ENCODE results near the gene ZNF813.
"Not testable (repeated sequence)": the region's sequence is repeated elsewhere in the genome, so short reads cannot be mapped to it uniquely, and the experiment has no call there.

Gene ZNF813

DNA sequence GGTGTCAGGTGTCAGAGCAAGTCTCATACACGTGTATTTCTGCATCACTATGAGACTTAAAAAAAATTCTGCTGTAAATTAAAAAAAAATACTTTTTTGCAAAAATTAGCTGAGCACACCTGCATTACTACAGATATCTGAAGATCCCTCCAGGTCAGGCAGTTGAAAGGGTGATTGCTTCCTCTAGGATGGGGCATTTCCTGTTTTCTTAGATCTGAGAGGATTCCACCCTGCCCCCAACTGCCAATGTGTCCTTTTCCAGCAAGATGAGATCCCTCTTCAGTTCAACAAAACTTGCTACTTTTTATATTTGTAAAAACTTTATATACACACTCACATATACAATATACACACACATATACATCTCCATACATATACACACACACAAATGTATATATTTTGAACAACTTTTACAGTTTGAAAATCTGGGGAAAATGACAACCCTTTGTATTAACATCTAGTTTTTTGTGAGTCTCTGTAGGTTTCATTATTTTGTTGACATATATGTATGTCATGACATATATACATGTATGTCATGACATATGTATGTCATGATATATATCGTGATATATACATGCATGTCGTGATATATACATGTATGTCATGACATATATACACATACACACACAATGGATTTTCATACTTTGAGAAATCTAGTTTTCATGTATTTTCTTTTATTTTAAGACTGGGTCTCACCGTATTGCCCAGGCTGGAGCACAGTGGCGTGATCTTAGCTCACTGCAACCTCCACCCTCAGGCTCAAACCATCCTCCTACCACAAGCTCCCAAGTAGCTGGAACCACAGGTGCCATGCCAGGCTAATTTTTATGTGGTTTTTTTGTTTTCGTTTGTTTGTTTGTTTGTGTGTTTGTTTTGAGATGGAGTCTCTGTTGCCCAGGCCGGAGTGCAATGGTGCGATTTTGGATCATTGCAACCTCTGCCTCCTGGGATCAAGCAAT, 17.8 kb downstream of the ZNF813 start:
- no peak for DNase-seq

DNA sequence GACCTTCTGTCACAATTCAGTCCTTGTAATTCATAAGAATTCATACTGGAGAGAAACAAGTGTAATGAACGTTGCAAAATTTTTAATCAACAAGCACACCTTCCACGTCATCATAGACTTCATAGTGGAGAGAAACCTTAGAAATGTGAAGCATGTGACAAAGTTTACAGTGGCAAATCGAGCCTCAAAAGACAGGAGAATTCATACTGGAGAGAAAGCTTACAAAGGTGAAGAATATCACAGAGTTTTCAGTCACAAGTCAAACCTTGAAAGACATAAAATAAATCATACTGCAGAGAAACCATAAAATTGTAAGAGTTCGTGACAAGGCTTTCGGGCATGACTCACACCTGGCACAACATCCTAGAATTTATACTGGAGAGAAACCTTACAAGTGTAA, 24.6 kb downstream of the ZNF813 start:
- no peak for DNase-seq

DNA sequence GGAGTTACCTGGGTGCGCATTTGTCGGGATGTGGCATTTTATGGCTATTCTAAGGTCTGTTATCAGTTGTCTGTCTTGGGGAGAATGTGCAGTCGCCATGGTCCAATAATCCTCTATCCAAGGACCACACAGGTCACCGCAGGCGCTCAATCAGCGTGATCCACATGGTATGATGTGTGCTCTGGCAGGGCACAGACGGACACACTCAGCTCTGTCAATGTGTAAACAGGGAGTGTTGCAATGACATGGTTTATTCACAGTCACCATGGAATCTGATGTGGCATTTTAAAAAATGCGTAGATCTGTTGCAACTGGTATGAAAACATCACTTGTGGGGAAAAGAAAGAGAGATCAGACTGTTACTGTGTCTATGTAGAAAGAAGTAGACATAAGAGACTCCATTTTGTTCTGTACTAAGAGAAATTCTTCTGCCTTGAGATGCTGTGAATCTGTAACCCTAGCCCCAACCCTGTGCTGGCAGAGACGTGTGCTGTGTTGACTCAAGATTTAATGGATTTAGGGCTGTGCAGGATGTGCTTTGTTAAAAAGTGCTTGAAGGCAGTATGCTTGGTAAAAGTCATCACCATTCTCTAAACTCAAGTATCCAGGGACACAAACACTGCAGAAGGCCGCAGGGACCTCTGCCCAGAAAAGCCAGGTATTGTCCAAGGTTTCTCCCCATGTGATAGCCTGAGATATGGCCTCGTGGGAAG, 29.9 kb downstream of the ZNF813 start:
- DNase-seq, result not testable (repeated sequence)

DNA sequence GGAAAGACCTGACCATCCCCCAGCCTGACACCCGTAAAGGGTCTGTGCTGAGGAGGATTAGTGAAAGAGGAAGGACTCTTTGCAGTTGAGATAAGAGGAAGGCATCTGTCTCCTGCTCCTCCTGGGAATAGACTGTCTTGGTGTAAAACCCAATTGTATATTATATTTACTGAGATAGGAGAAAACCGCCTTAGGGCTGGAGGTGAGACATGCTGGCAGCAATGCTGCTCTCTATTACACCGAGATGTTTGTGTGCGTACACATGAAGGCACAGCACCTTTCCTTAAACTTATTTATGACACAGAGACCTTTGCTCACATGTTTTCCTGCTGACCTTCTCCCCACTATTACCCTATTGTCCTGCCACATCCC, 30.5 kb downstream of the ZNF813 start:
- not testable (repeated sequence) for DNase-seq

DNA sequence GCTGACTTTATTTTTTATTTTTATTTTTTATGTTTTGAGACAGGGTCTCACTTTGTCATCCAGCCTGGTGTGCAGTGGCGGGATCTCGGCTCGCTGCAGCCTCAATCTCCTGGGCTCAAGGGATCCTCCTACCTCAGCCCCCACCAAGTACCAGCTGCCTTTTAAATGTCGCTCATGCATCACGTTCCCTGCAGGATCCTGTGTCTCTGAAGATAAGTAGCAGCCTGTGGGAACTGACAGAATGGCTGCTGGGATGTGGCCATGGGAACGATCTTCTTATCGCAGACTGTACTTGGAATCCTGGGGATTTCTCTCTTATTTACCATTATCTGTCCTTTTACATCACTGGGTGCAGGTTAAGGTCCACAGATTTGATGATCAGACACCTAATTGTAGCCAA, 35.6 kb downstream of the ZNF813 start:
- DNase-seq, result not testable (repeated sequence)

DNA sequence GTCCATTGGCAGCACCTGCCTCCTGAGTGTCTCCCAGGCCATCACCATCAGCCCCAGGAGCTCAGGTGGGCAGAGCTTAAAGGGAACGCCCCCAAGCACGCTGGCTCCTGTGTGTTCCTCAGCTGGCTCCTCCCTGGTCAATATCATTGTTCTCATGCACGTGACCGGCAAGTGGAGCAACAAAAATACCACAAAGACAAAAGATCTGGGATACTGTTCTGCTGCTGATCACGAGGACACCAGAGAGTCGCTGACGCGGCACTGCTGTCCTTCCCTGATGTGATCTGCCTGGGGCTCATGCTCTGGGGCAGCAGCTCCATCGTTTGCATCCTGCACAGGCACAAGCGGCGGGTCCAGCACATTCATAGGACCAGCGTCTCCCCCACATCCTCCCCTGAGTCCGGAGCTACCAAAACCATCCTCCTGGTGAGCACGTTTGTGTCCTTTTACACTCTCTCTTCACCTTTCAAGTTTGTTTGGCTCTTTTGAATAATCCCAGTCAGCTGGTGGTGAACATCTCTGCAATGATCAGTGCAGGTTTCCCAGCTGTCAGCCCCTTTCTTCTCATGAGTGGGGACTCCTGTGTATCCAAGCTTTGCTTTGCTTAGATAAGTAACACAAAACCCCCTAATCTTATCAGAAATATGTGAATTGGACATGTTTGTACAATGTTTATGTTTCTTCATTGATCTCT, 36.3 kb downstream of the ZNF813 start:
- not testable (repeated sequence) for DNase-seq

DNA sequence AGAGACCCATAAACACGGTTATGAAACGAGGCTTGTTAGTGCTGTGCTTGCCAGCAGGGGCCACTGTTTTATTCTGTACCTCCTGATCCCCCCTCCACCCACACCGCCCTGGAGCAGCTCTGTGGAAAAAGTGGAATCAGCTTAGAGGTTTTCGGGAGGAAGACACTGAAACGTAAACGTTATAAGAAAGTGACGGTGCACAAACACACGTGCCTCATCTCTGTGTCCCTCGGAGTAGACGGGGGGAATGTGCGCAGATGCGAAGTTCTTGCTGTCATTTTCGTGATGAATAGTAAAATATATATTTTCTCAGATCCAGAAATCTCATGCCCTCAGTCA, 36.8 kb downstream of the ZNF813 start:
- DNase-seq, result not testable (repeated sequence)

DNA sequence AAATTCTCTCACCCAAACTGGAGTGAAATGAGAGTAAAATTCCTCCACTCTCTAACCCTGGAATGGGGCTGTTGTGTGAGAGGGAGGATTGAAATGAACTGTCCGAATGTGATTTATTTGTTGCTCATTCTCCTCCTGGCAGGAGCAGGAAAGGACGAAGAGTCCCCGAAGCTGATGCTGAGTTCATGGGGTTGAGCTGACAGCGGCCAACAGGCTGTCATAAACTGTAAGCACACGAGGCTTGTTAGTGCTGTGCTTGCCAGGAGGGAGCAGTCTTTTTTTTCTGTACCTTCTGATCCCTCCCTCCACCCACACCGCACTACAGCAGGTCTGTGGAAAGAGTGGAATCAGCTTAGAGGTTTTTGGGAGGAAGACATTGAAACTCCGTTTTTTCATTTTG, 37.4 kb downstream of the ZNF813 start:
- no peak for DNase-seq

DNA sequence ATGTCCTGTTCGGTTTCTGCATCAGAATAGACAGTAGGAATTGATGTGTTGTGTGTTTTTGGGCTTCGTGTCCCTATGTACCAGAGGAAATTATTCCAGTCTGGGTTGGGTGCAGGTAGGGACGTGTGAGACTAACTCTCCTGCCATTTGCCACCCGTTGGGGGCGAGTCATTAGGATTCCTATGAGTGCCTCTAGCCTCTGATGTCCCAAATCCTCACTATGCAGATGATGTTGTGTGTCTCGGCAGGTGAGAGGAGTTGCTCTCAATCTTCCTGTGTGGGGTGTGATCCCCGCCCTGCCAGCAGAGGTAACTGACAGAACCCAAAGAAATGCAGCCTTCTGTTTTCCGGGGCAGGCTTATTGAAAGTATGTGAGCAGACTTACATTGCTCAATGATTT, 39.2 kb downstream of the ZNF813 start:
- DNase-seq, result no peak

DNA sequence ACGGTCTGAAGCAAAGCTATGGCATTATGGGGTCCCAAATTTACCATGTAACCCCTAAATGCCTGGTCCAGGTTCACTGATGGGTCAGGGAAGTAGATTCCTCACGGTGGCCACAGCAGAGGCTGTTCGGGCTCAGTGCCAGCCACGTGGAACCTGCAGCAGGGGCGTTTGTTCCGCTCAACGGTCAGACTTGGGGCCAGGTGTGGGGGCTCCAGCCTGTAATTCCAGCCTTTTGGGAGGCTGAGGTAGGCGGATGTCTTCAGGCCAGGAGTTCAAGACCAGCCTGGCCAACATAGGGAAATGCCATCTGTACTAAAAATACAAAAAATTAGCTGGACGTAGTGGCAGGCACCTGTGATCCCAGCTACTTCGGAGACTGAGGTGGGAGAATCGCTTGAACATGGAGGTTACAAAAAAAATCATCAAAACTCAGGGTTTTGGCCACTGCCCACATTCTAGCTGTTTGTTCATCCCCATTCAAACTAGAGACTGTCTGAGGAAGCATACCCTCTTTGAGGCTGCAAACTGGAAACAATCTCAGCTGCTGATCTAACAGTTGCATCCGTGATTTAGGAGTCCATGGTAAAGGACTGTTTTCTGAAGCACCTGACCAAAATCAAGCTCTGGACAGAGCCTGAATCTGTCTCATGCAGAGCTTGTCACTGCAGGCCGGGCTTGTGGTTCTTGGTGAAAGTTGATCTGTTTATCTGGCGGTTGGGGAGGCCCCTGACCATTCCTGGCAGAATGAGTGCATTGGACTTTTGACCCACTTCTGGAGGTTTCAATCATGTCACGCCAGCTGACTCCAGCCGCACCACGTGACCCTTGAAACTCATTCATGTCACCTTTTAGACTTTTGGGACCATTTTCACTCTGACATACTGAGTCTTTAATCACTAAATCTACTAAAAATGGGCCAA, 40.2 kb downstream of the ZNF813 start:
- no peak for DNase-seq

DNA sequence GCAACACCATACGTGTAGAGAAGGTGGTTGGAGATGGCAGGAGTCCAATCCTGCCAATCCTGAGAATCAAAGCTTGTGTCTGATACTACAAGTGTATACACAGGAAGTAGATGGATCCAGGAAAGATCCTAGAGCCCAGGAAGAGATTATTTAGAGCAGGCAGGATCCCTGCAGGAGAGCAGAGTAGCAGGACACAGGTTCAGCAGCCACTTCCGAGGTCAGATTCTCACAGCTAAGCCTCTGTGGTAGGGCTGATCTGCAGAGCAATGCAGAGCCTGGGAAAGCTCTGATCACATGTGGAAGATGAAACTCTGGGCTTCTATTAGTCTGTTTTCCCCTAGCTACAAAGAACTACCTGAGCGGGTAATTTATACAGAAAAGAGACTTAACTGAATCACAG, 41.9 kb downstream of the ZNF813 start:
- DNase-seq, result no peak

DNA sequence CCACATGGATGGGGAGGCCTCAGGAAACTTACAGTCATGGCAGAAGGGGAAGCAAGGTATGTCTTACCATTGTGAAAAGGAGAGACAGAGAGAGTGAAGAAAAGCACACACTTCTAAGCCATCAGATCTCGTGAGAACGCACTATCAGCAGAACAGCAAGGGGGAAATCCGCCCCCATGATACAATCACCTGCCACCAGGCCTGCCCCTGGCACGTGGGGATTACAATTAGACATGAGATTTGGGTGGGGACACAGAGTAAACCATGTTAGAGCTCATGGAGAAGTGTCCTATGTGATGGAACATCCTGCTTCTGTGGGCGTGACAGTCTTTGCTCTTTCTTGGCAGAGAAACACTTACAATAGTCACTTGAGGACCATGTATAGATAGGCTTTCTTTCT, 42.3 kb downstream of the ZNF813 start:
- no peak for DNase-seq

DNA sequence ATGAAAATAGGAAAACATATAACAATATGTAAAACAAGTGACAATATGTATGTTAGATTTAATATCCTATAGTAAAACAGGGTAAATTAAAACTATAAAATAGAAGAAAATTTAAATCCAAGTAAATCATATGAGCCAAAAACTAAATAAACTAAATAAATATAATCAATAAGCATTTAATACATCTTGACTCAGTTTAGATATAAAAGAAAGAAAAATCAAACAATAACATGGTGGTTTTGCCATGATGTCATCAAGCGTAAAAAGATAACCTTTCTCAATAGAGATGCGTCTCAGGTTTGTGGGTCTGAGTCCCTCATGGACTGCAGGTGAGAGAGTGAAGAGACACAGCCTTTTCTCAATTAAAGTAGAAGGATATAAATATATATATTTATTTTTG, 43.8 kb downstream of the ZNF813 start:
- no peak for DNase-seq

DNA sequence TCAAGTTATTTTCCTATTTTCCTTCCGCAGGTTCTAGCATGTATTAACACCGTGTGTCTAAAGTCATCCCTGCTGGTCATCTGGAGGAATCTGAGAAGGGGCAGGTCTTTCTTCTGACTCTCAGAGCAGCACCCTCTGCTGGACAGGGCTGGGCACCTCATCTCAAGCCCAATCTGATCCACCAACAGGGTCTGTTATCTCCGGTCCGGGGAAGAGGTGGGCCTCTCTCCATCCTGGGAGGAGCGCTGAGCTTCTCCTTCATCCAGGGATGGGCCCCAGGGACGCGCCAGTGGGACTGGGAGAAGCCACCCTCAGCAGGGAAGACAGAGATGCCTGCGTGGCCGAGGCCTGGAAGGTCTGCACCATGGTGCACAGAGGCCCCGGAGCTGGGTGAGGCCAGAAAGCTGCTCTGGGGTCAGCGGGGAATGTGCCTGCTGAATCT, 44.4 kb downstream of the ZNF813 start:
- peak; percentile 80 for DNase-seq

DNA sequence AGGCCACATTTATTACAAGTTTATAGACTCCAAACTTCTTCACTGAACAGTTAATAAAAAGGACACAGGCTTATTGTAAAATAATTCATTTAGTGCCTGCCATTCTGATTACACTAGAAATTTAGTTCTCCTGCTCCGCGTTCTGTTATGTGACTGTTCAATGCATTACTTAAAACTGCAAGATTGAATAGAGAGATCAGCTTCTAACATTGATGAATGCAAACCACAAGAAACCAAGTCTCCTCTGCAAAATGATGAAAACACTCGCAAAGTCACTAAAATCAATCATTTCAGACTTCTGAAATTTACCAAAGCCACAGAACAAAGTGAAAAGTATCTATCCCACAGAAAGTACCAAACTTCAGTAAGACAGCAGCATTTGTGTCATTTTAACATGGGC, 47.5 kb downstream of the ZNF813 start:
- not testable (repeated sequence) for DNase-seq

DNA sequence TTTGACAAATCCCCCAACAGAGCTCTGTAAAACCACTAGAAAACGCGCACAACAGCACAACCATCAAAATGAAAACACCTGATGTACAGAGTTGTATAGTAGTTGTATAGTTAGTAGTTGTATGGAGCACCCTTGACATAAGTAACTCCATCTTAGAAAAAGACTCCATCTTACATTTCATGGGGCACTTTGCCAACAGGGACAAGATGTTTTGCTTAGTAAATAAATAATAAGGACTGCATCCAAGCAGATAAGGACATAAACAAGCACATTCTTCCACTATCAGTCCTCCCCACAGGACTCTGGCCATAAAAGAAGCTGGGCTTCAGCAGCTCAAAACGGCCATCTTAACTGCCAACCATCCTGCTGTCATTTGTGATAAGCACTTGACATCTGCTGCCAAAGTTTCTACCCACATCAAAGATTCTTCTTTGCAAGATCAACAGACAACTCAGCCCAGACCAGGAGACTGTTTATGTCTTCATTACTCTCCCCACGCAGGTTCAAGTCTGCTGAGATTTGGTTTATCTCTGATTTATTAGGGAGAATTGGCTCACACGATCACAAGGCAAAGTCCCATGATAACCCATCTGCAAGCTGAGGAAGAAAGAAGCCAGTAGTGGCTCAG, 49.7 kb downstream of the ZNF813 start:
- no peak for DNase-seq

DNA sequence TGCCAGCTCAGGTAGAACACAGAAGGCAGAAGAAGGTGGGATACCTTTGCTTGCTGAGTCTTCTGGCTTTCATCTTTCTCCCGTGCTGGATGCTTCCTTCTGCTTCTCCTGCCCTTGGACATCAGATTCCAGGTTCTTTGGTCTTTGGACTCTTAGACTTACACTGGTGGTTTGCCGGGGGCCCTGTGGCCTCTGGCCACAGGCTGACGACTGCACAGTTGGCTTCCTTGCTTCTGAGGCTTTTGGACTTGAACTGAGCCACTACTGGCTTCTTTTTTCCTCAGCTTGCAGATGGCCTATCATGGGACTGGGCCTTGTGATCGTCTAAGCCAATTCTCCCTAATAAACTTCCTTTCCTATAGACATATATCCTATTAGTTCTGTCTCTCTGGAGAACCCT, 50.6 kb downstream of the ZNF813 start:
- DNase-seq, result no peak

DNA sequence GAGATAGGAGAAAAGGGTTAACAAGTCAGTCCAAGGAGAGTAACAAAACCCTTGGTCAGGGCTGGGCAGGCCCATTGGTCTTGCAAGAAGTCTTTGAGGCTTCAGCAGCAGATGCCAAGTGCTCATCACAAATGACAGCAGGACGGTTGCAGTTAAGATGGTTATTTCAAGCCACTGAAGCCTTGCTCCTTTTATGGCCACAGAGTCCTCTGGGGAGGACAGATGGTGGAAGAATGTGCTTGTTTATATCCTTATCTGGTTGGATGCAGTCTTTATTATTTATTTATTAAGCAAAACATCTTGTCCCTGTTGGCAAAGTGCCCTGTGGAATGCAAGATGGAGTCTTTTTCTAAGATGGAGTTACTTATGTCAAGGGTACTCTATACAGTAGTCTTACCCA, 51.2 kb downstream of the ZNF813 start:
- no peak for DNase-seq

DNA sequence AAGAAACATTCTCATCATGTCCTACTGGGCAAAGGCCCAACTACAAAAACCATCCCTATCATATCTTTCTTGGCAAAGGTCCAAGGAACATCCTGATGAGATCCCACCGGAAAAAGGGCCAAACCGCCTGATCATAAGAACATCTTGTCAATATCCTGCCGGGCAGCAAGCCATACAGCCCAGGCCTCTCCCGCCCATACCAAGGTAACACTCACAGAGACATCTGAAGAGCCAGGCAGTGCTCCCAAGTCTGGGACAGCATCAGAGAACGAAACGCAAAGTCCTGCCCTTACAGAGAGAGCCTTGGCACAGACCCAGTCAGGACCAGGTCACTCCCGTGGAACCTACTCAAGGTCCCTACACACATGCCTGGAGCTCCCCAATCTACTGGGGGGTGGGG, 51.9 kb downstream of the ZNF813 start:
- no peak for DNase-seq

DNA sequence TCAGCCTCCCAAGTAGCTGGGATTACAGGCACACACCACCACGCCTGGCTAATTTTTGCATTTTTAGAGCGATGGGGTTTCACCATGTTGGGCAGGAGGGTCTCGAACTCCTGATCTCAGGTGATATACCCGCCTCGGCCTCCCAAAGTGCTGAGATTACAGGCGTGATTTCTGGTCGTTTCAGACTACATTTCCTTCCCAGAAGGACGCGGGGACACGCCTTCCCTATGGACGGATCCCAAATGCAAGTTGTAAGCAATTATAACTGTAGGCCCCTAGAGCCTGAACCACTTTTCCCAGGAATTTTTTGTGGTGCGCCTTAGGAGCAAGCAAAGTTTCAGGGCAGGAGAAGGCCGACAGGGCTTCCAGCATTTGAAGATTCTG, 52.6 kb downstream of the ZNF813 start:
- DNase-seq, result no peak

DNA sequence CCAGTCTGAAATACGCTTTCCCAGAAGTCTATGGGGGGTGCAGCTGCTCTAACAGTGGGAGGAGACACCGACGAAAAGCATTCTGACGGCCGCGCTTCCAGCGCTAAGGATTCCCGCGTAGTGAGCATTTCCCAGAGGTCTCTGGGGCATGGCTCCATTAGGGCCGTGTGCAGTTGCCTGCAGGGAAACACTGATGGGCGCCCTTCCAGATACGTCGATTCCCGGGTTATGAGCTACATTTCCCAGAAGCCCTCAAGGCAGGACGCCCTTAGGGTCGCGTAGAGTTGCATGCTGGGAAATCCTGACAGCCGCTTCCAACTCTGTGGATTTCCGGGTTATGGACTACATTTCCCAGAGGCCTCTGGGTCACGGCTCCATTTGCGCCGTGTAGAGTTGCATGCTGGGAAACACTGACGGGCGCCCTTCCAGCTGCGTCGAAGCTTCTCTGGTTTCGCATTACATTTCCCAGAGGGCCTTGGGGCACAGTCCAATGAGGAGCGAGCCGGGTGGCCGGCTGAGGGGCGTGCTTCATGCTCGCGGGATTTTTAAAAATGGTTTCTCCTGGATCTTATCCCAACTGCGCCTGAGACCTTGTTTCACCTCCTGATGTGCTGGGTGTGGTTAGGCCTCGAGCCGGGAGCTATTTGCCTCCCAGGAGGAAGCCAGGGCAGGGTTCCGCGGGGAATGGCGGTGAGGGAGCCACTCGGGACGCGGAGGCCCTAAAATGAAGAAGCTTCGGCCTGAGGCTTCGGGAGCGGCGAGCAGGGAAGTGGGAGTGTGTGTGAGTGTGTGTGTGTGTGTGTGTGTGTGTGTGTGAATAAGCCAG, 53.2 kb downstream of the ZNF813 start:
- DNase-seq, result peak; percentile 95
